GM23248 (cell line): ENCODE measurements around the gene C8G.

Source experiments
- EZH2 ChIP-seq: fragments of 200-600 bp; sonication (generic); IDR thresholded peaks from 2 replicates; pipeline ENCODE4 v1.6.1; 2018; ENCODE audit warnings: antibody characterized with exemption, mild to moderate bottlenecking; ENCODE audit not compliant: insufficient read depth, poor library complexity, severe bottlenecking
- EZH2phosphoT487 ChIP-seq: fragments of 200-600 bp; sonication (generic); IDR thresholded peaks from 2 replicates; pipeline ENCODE4 v1.6.1; 2018; ENCODE audit warnings: antibody characterized with exemption, moderate library complexity, mild to moderate bottlenecking, low read depth; ENCODE audit not compliant: insufficient read depth

- TF ChIP-seq EZH2: no peak
- TF ChIP-seq EZH2phosphoT487: no peak
These were observed 18.3 kb upstream of the C8G start for GRCh38 chr9:136926749-136927148.
